Measurements from ENCODE around the gene PAOX. TPM values are rescaled to one million over a fixed set of nuclear protein-coding genes. Genes with fewer than 3 reads are reported as not detected.

The PAOX gene
- 8.0 TPM for polyA plus RNA-seq (2013)

GRCh38 chr10:133379152-133379800 lies at the start of gene PAOX:
Gene PAOX (plus strand): TSS chr10:133379262. CDS start chr10:133379317, 55 bp downstream.
- Histone ChIP-seq H3K4me1 (ENCODE audit: control extremely low read depth in 1 of 4, control insufficient read depth in 4 of 4, insufficient read depth in 4 of 4, low read length in 3 of 4) (peaks cover 0 to 42% (median 31%) of the 10 kb centered on the region in 4 experiments), H3K27me3 (replicated peaks in 2 of 5; ENCODE audit: control insufficient read depth in 4 of 5, insufficient read depth in 5 of 5, low read length in 4 of 5) (peaks cover 0 to 3% (median 0%) of the 10 kb centered on the region in 5 experiments), H3K27ac (ENCODE audit: insufficient read depth in 1 of 2, low read depth in 1 of 2, low read length in 2 of 2, poor library complexity in 1 of 2, severe bottlenecking in 2 of 2) (no peak within 1 kb of the TSS), H3K9me3 (ENCODE audit: control extremely low read depth in 1 of 5, control insufficient read depth in 4 of 5, insufficient read depth in 2 of 5, low read depth in 1 of 5, low read length in 4 of 5) (no peaks in the 10 kb centered on the region), H3K36me3 (ENCODE audit: control insufficient read depth in 4 of 4, insufficient read depth in 4 of 4, low read length in 3 of 4) (peaks cover 0 to 6% (median 0%) of the 10 kb centered on the region in 4 experiments), H3K4me3 (ENCODE audit: control insufficient read depth in 1 of 7, extremely low read depth in 1 of 7, insufficient read depth in 4 of 7, low read depth in 2 of 7, low read length in 6 of 7) (peak within 1 kb of the TSS; percentile 43 to 81 (median 72))
- WGBS (ENCODE audit: insufficient coverage): 1% methylated on average over 39 of the region's 78 CpGs
- ChIA-PET POLR2A (no interaction called here), CTCF (interaction anchor here (2.1 kb wide), 1 partner anchor 9 kb away, joined by 4 read pairs; no protein-coding TSS in a partner anchor)
- DNase-seq: peak in 2 of 3 donors; percentile 53 to 63

- Histone ChIP-seq H3K36me3 (ENCODE audit: control insufficient read depth in 4 of 4, insufficient read depth in 4 of 4, low read length in 3 of 4) (no peaks in the 10 kb centered on the region), H3K9me3 (ENCODE audit: control extremely low read depth in 1 of 5, control insufficient read depth in 4 of 5, insufficient read depth in 2 of 5, low read depth in 1 of 5, low read length in 4 of 5) (peaks cover 0 to 4% (median 4%) of the 10 kb centered on the region in 5 experiments), H3K27me3 (replicated peaks in 2 of 5; ENCODE audit: control insufficient read depth in 4 of 5, insufficient read depth in 5 of 5, low read length in 4 of 5) (peaks cover 12 to 91% (median 46%) of the 10 kb centered on the region in 5 experiments), H3K4me3 (ENCODE audit: control insufficient read depth in 1 of 7, extremely low read depth in 1 of 7, insufficient read depth in 4 of 7, low read depth in 2 of 7, low read length in 6 of 7) (peak overlapping the region in 1 of 7 experiments; percentile 26), H3K27ac (ENCODE audit: insufficient read depth in 1 of 2, low read depth in 1 of 2, low read length in 2 of 2, poor library complexity in 1 of 2, severe bottlenecking in 2 of 2) (no peak overlapping the region), H3K4me1 (ENCODE audit: control extremely low read depth in 1 of 4, control insufficient read depth in 4 of 4, insufficient read depth in 4 of 4, low read length in 3 of 4) (peaks cover 0 to 21% (median 11%) of the 10 kb centered on the region in 4 experiments)
- POLR2A ChIA-PET: no interaction called here
- 8% methylated on average over 34 of the region's 37 CpGs for WGBS (ENCODE audit: insufficient coverage)
- DNase-seq: peak; percentile 83 to 89 (median 83)
- CTCF ChIA-PET: interaction anchor here (0.6 to 2.7 kb wide), 29 partner anchors 9 to 279 kb away, joined by 3 to 14 read pairs (median 4); partner anchors contain the start of genes FUOM and PRAP1
These were observed 49.4 kb upstream of the PAOX start for GRCh38 chr10:133329491-133330202.

- ChIA-PET CTCF (no interaction called here), POLR2A (no interaction called here)
- Histone ChIP-seq H3K4me1 (ENCODE audit: control extremely low read depth in 1 of 4, control insufficient read depth in 4 of 4, insufficient read depth in 4 of 4, low read length in 3 of 4) (peaks cover 0 to 35% (median 26%) of the 10 kb centered on the region in 4 experiments), H3K9me3 (ENCODE audit: control extremely low read depth in 1 of 5, control insufficient read depth in 4 of 5, insufficient read depth in 2 of 5, low read depth in 1 of 5, low read length in 4 of 5) (peaks cover 0 to 6% (median 4%) of the 10 kb centered on the region in 5 experiments), H3K27me3 (replicated peaks in 2 of 5; ENCODE audit: control insufficient read depth in 4 of 5, insufficient read depth in 5 of 5, low read length in 4 of 5) (peaks cover 6 to 91% (median 42%) of the 10 kb centered on the region in 5 experiments), H3K27ac (ENCODE audit: insufficient read depth in 1 of 2, low read depth in 1 of 2, low read length in 2 of 2, poor library complexity in 1 of 2, severe bottlenecking in 2 of 2) (no peak overlapping the region), H3K36me3 (ENCODE audit: control insufficient read depth in 4 of 4, insufficient read depth in 4 of 4, low read length in 3 of 4) (no peaks in the 10 kb centered on the region), H3K4me3 (ENCODE audit: control insufficient read depth in 1 of 7, extremely low read depth in 1 of 7, insufficient read depth in 4 of 7, low read depth in 2 of 7, low read length in 6 of 7) (no peak overlapping the region)
- WGBS (ENCODE audit: insufficient coverage): 80% methylated on average over 20 of the region's 30 CpGs
- DNase-seq: no peak
These were observed 45.9 kb upstream of the PAOX start for GRCh38 chr10:133332936-133333699.

- CTCF ChIA-PET: no interaction called here
- POLR2A ChIA-PET: no interaction called here
- DNase-seq: peak in 2 of 3 donors; percentile 22 to 43
- Histone ChIP-seq H3K27ac (ENCODE audit: insufficient read depth in 1 of 2, low read depth in 1 of 2, low read length in 2 of 2, poor library complexity in 1 of 2, severe bottlenecking in 2 of 2) (no peak overlapping the region), H3K36me3 (ENCODE audit: control insufficient read depth in 4 of 4, insufficient read depth in 4 of 4, low read length in 3 of 4) (no peaks in the 10 kb centered on the region), H3K4me1 (ENCODE audit: control extremely low read depth in 1 of 4, control insufficient read depth in 4 of 4, insufficient read depth in 4 of 4, low read length in 3 of 4) (peaks cover 0 to 35% (median 26%) of the 10 kb centered on the region in 4 experiments), H3K4me3 (ENCODE audit: control insufficient read depth in 1 of 7, extremely low read depth in 1 of 7, insufficient read depth in 4 of 7, low read depth in 2 of 7, low read length in 6 of 7) (peak overlapping the region in 4 of 7 experiments; percentile 10 to 60 (median 56)), H3K9me3 (ENCODE audit: control extremely low read depth in 1 of 5, control insufficient read depth in 4 of 5, insufficient read depth in 2 of 5, low read depth in 1 of 5, low read length in 4 of 5) (peaks cover 0 to 6% (median 4%) of the 10 kb centered on the region in 5 experiments), H3K27me3 (replicated peaks in 2 of 5; ENCODE audit: control insufficient read depth in 4 of 5, insufficient read depth in 5 of 5, low read length in 4 of 5) (peaks cover 6 to 90% (median 32%) of the 10 kb centered on the region in 5 experiments)
- WGBS (ENCODE audit: insufficient coverage): 21% methylated on average over 44 of the region's 51 CpGs
These were observed 44.4 kb upstream of the PAOX start for GRCh38 chr10:133334503-133335245.

- CTCF ChIA-PET: no interaction called here
- peak overlapping the region in 6 of 7 experiments; percentile 5 to 60 (median 33) for H3K4me3 ChIP-seq (ENCODE audit: control insufficient read depth in 1 of 7, extremely low read depth in 1 of 7, insufficient read depth in 4 of 7, low read depth in 2 of 7, low read length in 6 of 7)
- peaks cover 0 to 6% (median 4%) of the 10 kb centered on the region in 5 experiments for H3K9me3 ChIP-seq (ENCODE audit: control extremely low read depth in 1 of 5, control insufficient read depth in 4 of 5, insufficient read depth in 2 of 5, low read depth in 1 of 5, low read length in 4 of 5)
- peak; percentile 92 for DNase-seq
- peaks cover 0 to 32% (median 26%) of the 10 kb centered on the region in 4 experiments for H3K4me1 ChIP-seq (ENCODE audit: control extremely low read depth in 1 of 4, control insufficient read depth in 4 of 4, insufficient read depth in 4 of 4, low read length in 3 of 4)
- peaks cover 6 to 92% (median 30%) of the 10 kb centered on the region in 5 experiments for H3K27me3 ChIP-seq (replicated peaks in 2 of 5; ENCODE audit: control insufficient read depth in 4 of 5, insufficient read depth in 5 of 5, low read length in 4 of 5)
- POLR2A ChIA-PET: interaction anchor here (1.4 kb wide), 1 partner anchor 38 kb away, joined by 3 read pairs; the partner anchor contains the start of gene ECHS1
- no peaks in the 10 kb centered on the region for H3K36me3 ChIP-seq (ENCODE audit: control insufficient read depth in 4 of 4, insufficient read depth in 4 of 4, low read length in 3 of 4)
- no peak overlapping the region for H3K27ac ChIP-seq (ENCODE audit: insufficient read depth in 1 of 2, low read depth in 1 of 2, low read length in 2 of 2, poor library complexity in 1 of 2, severe bottlenecking in 2 of 2)
- WGBS (ENCODE audit: insufficient coverage): 1% methylated on average over 44 of the region's 75 CpGs
These were observed 43.6 kb upstream of the PAOX start for GRCh38 chr10:133335246-133336117.
